Astrocyte (in vitro differentiated cells and primary cell): ENCODE measurements around the gene C1orf174. TPM values are rescaled to one million over a fixed set of nuclear protein-coding genes. Genes with fewer than 3 reads are reported as not detected.

Experiments used
- DNase-seq: peaks from one replicate; pipeline ENCODE4 v3.0.0-alpha.2; 2010; ENCODE audit warnings: low read depth
- FAIRE-seq: peaks from 2 replicates; lab custom pipeline; 2011; peaks lifted over from hg19 to GRCh38; lab: Jason Lieb, UNC
- H2AFZ ChIP-seq: 2 replicates; pipeline ENCODE4 v1.6.0; 2012; ENCODE audit warnings: low read depth, low read length, inconsistent platforms
- H3K27ac ChIP-seq: 2 replicates; pipeline ENCODE4 v1.5.1; 2011; ENCODE audit warnings: low read depth, low read length, inconsistent platforms
- H3K27me3 ChIP-seq: 2 replicates; pipeline ENCODE4 v1.6.0; 2011; ENCODE audit warnings: low read length, inconsistent platforms; ENCODE audit not compliant: insufficient read depth
- H3K36me3 ChIP-seq: 2 replicates; pipeline ENCODE4 v1.5.1; 2011; ENCODE audit warnings: low read length, inconsistent platforms; ENCODE audit not compliant: insufficient read depth
- H3K4me1 ChIP-seq: 2 replicates; pipeline ENCODE4 v1.5.1; 2011; ENCODE audit warnings: low read length, inconsistent platforms; ENCODE audit not compliant: insufficient read depth
- H3K4me2 ChIP-seq: 2 replicates; pipeline ENCODE4 v1.6.0; 2012; ENCODE audit warnings: low read length, inconsistent platforms
- H3K4me3 ChIP-seq: 2 replicates; pipeline ENCODE4 v1.5.1; 2011; ENCODE audit warnings: low read depth, mild to moderate bottlenecking, low read length, inconsistent platforms; ENCODE audit not compliant: insufficient read depth
- H3K79me2 ChIP-seq: 2 replicates; pipeline ENCODE4 v1.6.0; 2012; ENCODE audit warnings: mild to moderate bottlenecking, low read length, inconsistent platforms; ENCODE audit not compliant: insufficient read depth
- H3K9ac ChIP-seq: 2 replicates; pipeline ENCODE4 v1.6.0; 2012; ENCODE audit warnings: mild to moderate bottlenecking, low read length, inconsistent platforms
- H3K9me3 ChIP-seq: 2 replicates; pipeline ENCODE4 v1.5.1; 2012; ENCODE audit warnings: low read depth, mild to moderate bottlenecking, low read length, inconsistent platforms; ENCODE audit not compliant: insufficient read depth
- H4K20me1 ChIP-seq: 2 replicates; pipeline ENCODE4 v1.6.0; 2012; ENCODE audit warnings: low read length, inconsistent platforms; ENCODE audit not compliant: insufficient read depth
- H3K27ac Mint-ChIP-seq: one replicate; pipeline ENCODE4 v1.8.0; 2021; ENCODE audit warnings: mild to moderate bottlenecking, mixed read lengths; ENCODE audit not compliant: unreplicated experiment
- H3K27me3 Mint-ChIP-seq: one replicate; pipeline ENCODE4 v1.8.0; 2021; ENCODE audit warnings: low read depth, mixed read lengths; ENCODE audit not compliant: unreplicated experiment
- H3K36me3 Mint-ChIP-seq: one replicate; pipeline ENCODE4 v1.8.0; 2021; ENCODE audit warnings: low read depth, mixed read lengths; ENCODE audit not compliant: unreplicated experiment
- H3K4me1 Mint-ChIP-seq: one replicate; pipeline ENCODE4 v1.8.0; 2021; ENCODE audit warnings: low read depth, mixed read lengths; ENCODE audit not compliant: unreplicated experiment
- H3K4me3 Mint-ChIP-seq: one replicate; pipeline ENCODE4 v1.8.0; 2021; ENCODE audit warnings: mild to moderate bottlenecking, moderate library complexity, mixed read lengths; ENCODE audit not compliant: unreplicated experiment
- H3K9me3 Mint-ChIP-seq: one replicate; pipeline ENCODE4 v1.8.0; 2021; ENCODE audit warnings: mild to moderate bottlenecking, mixed read lengths; ENCODE audit not compliant: unreplicated experiment
- EZH2 ChIP-seq: IDR thresholded peaks from 2 replicates; pipeline ENCODE4 v1.6.1; 2012; ENCODE audit warnings: mild to moderate bottlenecking, low read length, inconsistent platforms; ENCODE audit not compliant: insufficient read depth
- total RNA-seq: library from RNA; stranded (reverse); gene quantifications from 2 replicates; pipeline ENCODE4 v1.2.1, GENCODE V29; 2021
- TF ChIP-seq, protein P1 (sequence below): IDR thresholded peaks from 2 replicates; pipeline ENCODE4 v1.5.1; 2011; ENCODE audit warnings: low read depth, mild to moderate bottlenecking, inconsistent platforms, low read length, moderate library complexity; ENCODE audit not compliant: insufficient read depth

C1orf174 gene
- total RNA-seq, 1 donor from 2014 or later = 26.1 TPM

DNA sequence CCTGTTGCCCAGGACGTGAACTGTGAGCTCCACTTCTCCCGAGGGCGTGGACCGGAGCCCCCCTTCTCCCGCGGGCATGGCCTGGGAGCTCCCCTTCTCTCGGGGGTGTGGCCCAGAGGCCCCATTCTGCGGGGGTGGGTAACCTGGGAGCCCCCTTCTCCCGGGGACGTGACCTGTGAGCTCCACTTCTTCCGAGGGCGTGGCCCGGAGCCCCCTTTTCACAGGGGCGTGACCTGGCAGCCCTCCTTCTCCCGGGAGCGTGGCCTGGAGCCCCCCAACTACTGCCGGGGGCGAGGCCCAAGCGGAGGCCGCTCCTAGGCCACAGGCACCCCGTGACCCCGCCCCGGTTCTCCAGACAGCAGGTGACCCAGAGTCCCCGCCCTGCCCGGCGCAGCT lies 320 bp downstream of the C1orf174 start:
- TF ChIP-seq, protein P1, sequence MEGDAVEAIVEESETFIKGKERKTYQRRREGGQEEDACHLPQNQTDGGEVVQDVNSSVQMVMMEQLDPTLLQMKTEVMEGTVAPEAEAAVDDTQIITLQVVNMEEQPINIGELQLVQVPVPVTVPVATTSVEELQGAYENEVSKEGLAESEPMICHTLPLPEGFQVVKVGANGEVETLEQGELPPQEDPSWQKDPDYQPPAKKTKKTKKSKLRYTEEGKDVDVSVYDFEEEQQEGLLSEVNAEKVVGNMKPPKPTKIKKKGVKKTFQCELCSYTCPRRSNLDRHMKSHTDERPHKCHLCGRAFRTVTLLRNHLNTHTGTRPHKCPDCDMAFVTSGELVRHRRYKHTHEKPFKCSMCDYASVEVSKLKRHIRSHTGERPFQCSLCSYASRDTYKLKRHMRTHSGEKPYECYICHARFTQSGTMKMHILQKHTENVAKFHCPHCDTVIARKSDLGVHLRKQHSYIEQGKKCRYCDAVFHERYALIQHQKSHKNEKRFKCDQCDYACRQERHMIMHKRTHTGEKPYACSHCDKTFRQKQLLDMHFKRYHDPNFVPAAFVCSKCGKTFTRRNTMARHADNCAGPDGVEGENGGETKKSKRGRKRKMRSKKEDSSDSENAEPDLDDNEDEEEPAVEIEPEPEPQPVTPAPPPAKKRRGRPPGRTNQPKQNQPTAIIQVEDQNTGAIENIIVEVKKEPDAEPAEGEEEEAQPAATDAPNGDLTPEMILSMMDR = no peak
- no peak for TF ChIP-seq EZH2
- Histone ChIP-seq H3K27ac (peak overlapping the region; percentile 85), H2AFZ (peak overlapping the region; percentile 89), H3K36me3 (no peaks in the 10 kb centered on the region), H4K20me1 (peaks cover 39% of the 10 kb centered on the region), H3K79me2 (peaks cover 55% of the 10 kb centered on the region), H3K4me2 (peak overlapping the region; percentile 98), H3K4me1 (peaks cover 5% of the 10 kb centered on the region), H3K9ac (peak overlapping the region; percentile 88), H3K4me3 (peak overlapping the region; percentile 88), H3K9me3 (no peaks in the 10 kb centered on the region), H3K27me3 (no peaks in the 10 kb centered on the region)
- peak overlapping the region; percentile 82 for H3K27ac Mint-ChIP-seq
- H3K9me3 Mint-ChIP-seq = peaks cover 6% of the 10 kb centered on the region
- DNase-seq (no peak), FAIRE-seq (no peak)
- H3K27me3 Mint-ChIP-seq = no peaks in the 10 kb centered on the region
- H3K4me1 Mint-ChIP-seq = peaks cover 27% of the 10 kb centered on the region
- H3K36me3 Mint-ChIP-seq = peaks cover 6% of the 10 kb centered on the region
- H3K4me3 Mint-ChIP-seq = peak overlapping the region; percentile 91

DNA sequence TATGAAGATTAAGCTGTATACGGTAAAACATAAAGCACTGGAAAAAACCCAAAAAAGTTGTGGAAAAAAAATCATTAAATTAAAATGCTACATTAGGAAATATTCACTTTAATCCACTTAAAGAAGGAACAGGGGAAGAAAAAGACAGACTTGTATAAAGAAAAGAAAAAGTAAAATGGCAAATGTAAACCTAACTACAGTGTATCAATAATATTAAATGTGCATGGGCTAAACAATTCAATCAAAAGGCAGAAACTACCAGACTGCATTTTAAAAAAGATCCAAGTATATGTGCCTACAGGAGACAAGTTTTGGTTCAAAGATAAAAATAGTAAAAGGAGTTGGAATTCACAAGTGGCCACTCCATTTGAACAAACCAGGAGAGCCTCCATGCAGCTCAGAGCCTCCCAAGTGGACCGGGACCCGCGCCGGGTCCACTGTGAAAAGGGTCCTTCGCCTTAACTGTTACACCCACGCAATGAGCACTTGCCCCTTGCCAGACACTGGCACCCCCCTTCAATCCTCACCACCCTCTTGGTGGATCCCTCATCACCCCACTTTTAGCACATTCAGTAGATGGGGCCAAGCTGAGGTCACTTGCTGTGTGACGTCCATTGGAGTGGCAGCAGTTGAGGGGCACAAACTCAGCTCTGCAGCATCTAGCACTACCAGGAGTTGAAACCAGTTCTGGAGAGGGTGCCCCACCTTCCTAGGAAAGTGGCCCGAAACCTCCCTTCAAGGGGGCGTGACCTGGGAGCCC lies 898 bp downstream of the C1orf174 start:
- Histone ChIP-seq H3K36me3 (no peaks in the 10 kb centered on the region), H2AFZ (peak overlapping the region; percentile 89), H3K4me1 (peaks cover 5% of the 10 kb centered on the region), H3K27ac (peak overlapping the region; percentile 85), H3K4me3 (peak overlapping the region; percentile 88), H3K9me3 (no peaks in the 10 kb centered on the region), H3K79me2 (peaks cover 58% of the 10 kb centered on the region), H4K20me1 (peaks cover 40% of the 10 kb centered on the region), H3K4me2 (peak overlapping the region; percentile 98), H3K27me3 (no peaks in the 10 kb centered on the region), H3K9ac (peak overlapping the region; percentile 88)
- H3K9me3 Mint-ChIP-seq = peaks cover 6% of the 10 kb centered on the region
- peaks cover 27% of the 10 kb centered on the region for H3K4me1 Mint-ChIP-seq
- H3K4me3 Mint-ChIP-seq = peak overlapping the region; percentile 91
- FAIRE-seq (no peak), DNase-seq (no peak)
- H3K27me3 Mint-ChIP-seq = no peaks in the 10 kb centered on the region
- peaks cover 6% of the 10 kb centered on the region for H3K36me3 Mint-ChIP-seq
- H3K27ac Mint-ChIP-seq = peak overlapping the region; percentile 82
- TF ChIP-seq EZH2 = no peak
- TF ChIP-seq, protein P1 = no peak

DNA sequence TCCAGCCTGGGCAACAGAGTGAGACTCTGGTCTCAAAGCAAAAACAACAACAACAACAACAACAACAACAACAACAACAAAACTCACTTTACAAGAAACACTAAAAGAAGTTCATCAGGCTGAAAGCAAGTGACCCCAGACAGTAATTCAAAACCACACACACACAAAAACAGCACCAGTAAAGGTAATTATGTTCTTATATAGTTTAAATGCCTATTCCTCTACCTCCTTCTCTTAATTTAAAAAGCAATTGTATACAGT lies 1.7 kb downstream of the C1orf174 start:
- DNase-seq = no peak
- Mint-ChIP-seq H3K27ac (no peak overlapping the region), H3K36me3 (peaks cover 4% of the 10 kb centered on the region), H3K27me3 (no peaks in the 10 kb centered on the region), H3K4me1 (peaks cover 23% of the 10 kb centered on the region), H3K9me3 (peaks cover 6% of the 10 kb centered on the region), H3K4me3 (peak overlapping the region; percentile 91)
- H4K20me1 ChIP-seq = peaks cover 43% of the 10 kb centered on the region
- no peak overlapping the region for H3K4me3 ChIP-seq
- no peaks in the 10 kb centered on the region for H3K36me3 ChIP-seq
- no peak overlapping the region for H2AFZ ChIP-seq
- H3K79me2 ChIP-seq = peaks cover 66% of the 10 kb centered on the region
- no peaks in the 10 kb centered on the region for H3K27me3 ChIP-seq
- H3K4me2 ChIP-seq = peak overlapping the region; percentile 98
- TF ChIP-seq, protein P1 = no peak
- TF ChIP-seq EZH2 = no peak
- no peak overlapping the region for H3K9ac ChIP-seq
- no peak for FAIRE-seq
- no peaks in the 10 kb centered on the region for H3K9me3 ChIP-seq
- H3K4me1 ChIP-seq = peaks cover 5% of the 10 kb centered on the region
- no peak overlapping the region for H3K27ac ChIP-seq
